H1 (cell line): ENCODE measurements around the gene PCDHA12. TPM values are rescaled to one million over a fixed set of nuclear protein-coding genes. Genes with fewer than 3 reads are reported as not detected.
"Not testable (repeated sequence)": the region's sequence is repeated elsewhere in the genome, so short reads cannot be mapped to it uniquely, and the experiment has no call there.

Source experiments
- CTCF ChIA-PET: fragments of 300-600 bp; sonication (Branson Sonifier 250); formaldehyde crosslinking; loops from one replicate; lab custom pipeline; 2021; ENCODE audit not compliant: partially characterized antibody; lab: Charles Lee
- POLR2A ChIA-PET: fragments of 300-600 bp; sonication (Branson Sonifier 250); formaldehyde crosslinking; loops from one replicate; lab custom pipeline; 2021; ENCODE audit warnings: inconsistent platforms; ENCODE audit not compliant: partially characterized antibody; lab: Charles Lee
- DNase-seq, 2 experiments: peaks; one replicate each; pipeline versions ENCODE4 v3.0.0 to v3.0.0-alpha.2; 2010 to 2022; ENCODE audit warnings: low spot score in 2 of 2, low read depth in 1 of 2, mixed read lengths in 1 of 2
- FAIRE-seq: peaks from 2 replicates; lab custom pipeline; 2011; peaks lifted over from hg19 to GRCh38; lab: Jason Lieb, UNC
- H2AFZ ChIP-seq: 2 replicates; pipeline ENCODE4 v1.8.1; 2012; ENCODE audit warnings: low read length, inconsistent platforms
- H2AK5ac ChIP-seq: 2 replicates; pipeline ENCODE4 v1.6.1; 2013; ENCODE audit warnings: low read depth, low read length
- H2BK120ac ChIP-seq: replicated peaks from 2 replicates; pipeline ENCODE3; 2013; ENCODE audit warnings: low read depth, low read length, inconsistent platforms
- H2BK12ac ChIP-seq: 2 replicates; pipeline ENCODE4 v1.6.1; 2013; ENCODE audit warnings: low read depth, low read length
- H2BK15ac ChIP-seq: 2 replicates; pipeline ENCODE4 v1.6.1; 2013; ENCODE audit warnings: low read length
- H2BK20ac ChIP-seq: 2 replicates; pipeline ENCODE4 v1.6.1; 2013; ENCODE audit warnings: low read length
- H2BK5ac ChIP-seq: 2 replicates; pipeline ENCODE4 v1.6.1; 2013; ENCODE audit warnings: low read depth, low read length
- H3K14ac ChIP-seq: 2 replicates; pipeline ENCODE4 v1.6.1; 2013; ENCODE audit warnings: inconsistent platforms; ENCODE audit not compliant: insufficient read length
- H3K18ac ChIP-seq: 2 replicates; pipeline ENCODE4 v1.6.1; 2013; ENCODE audit warnings: low read length; ENCODE audit errors: extremely low read depth
- H3K23ac ChIP-seq: 2 replicates; pipeline ENCODE4 v1.6.1; 2013; ENCODE audit warnings: inconsistent platforms; ENCODE audit not compliant: insufficient read length
- H3K23me2 ChIP-seq: 2 replicates; pipeline ENCODE4 v1.6.1; 2013; ENCODE audit warnings: low read depth, low read length
- H3K27ac ChIP-seq: 2 replicates; pipeline ENCODE4 v1.6.1; 2011; ENCODE audit warnings: low read depth, low read length, inconsistent platforms
- H3K27me3 ChIP-seq, 4 experiments: replicated peaks in 1 of 4; 1 replicate in 1 of 4; 2 replicates in 3 of 4; pipeline versions ENCODE4 v1.6.1 to v1.8.1; 2011 to 2013; ENCODE audit warnings: low read length in 3 of 4, mild to moderate bottlenecking in 3 of 4, inconsistent platforms in 2 of 4, mixed read lengths in 2 of 4, moderate library complexity in 1 of 4; ENCODE audit not compliant: control insufficient read depth in 3 of 4, insufficient read depth in 3 of 4; ENCODE audit errors: extremely low read depth in 1 of 4
- H3K36me3 ChIP-seq, 4 experiments: 2 replicates each; pipeline versions ENCODE4 v1.6.1 to v1.8.1; 2011 to 2013; ENCODE audit warnings: mild to moderate bottlenecking in 4 of 4, low read length in 3 of 4, moderate library complexity in 2 of 4, control low read depth in 1 of 4, inconsistent platforms in 1 of 4; ENCODE audit not compliant: insufficient read depth in 4 of 4, control insufficient read depth in 2 of 4
- H3K4ac ChIP-seq: replicated peaks from 2 replicates; pipeline ENCODE3; 2013; ENCODE audit warnings: low read length, low read depth, mixed read lengths, inconsistent platforms; ENCODE audit not compliant: insufficient read length
- H3K4me1 ChIP-seq, 4 experiments: replicated peaks in 1 of 4; 1 replicate in 1 of 4; 2 replicates in 3 of 4; pipeline versions ENCODE4 v1.6.1 to v1.8.1; 2011 to 2013; ENCODE audit warnings: low read length in 3 of 4, inconsistent platforms in 2 of 4, mixed read lengths in 1 of 4; ENCODE audit not compliant: insufficient read depth in 4 of 4, control insufficient read depth in 3 of 4
- H3K4me2 ChIP-seq, 2 experiments: 2 replicates each; pipeline versions ENCODE4 v1.6.1 to v1.8.1; 2011 to 2013; ENCODE audit warnings: low read depth in 2 of 2, low read length in 2 of 2, control low read depth in 1 of 2, inconsistent platforms in 1 of 2, mild to moderate bottlenecking in 1 of 2; ENCODE audit not compliant: insufficient read depth in 1 of 2
- H3K4me3 ChIP-seq, 4 experiments: fragments of 200-600, 300-600 bp in 1 of 4; sonication (generic), shearing (Covaris generic), sonication (Bioruptor Twin) in 1 of 4; 2 replicates each; pipeline versions ENCODE4 v1.5.1 to v1.8.1; 2011 to 2016; ENCODE audit warnings: low read length in 4 of 4, low read depth in 3 of 4, control low read depth in 2 of 4, inconsistent platforms in 2 of 4, mild to moderate bottlenecking in 2 of 4, mixed read lengths in 1 of 4, moderate library complexity in 1 of 4; ENCODE audit not compliant: insufficient read depth in 2 of 4; ENCODE audit errors: extremely low read depth in 1 of 4
- H3K56ac ChIP-seq: replicated peaks from 2 replicates; pipeline ENCODE3; 2013; ENCODE audit warnings: low read depth, mild to moderate bottlenecking, mixed read lengths, low read length, inconsistent platforms; ENCODE audit not compliant: insufficient read length
- H3K79me1 ChIP-seq: 2 replicates; pipeline ENCODE4 v1.6.1; 2013; ENCODE audit warnings: low read depth, low read length, control low read depth
- H3K79me2 ChIP-seq, 2 experiments: 2 replicates each; pipeline versions ENCODE4 v1.6.1 to v1.8.1; 2012 to 2013; ENCODE audit warnings: low read length in 2 of 2, mild to moderate bottlenecking in 2 of 2, inconsistent platforms in 1 of 2; ENCODE audit not compliant: insufficient read depth in 2 of 2, control insufficient read depth in 1 of 2
- H3K9ac ChIP-seq, 4 experiments: replicated peaks in 1 of 4; 1 replicate in 1 of 4; 2 replicates in 3 of 4; pipeline versions ENCODE4 v1.6.1 to v1.8.1; 2011 to 2013; ENCODE audit warnings: low read depth in 3 of 4, low read length in 3 of 4, control low read depth in 2 of 4, mild to moderate bottlenecking in 2 of 4, moderate library complexity in 2 of 4, inconsistent platforms in 1 of 4; ENCODE audit errors: extremely low read depth in 1 of 4
- H3K9me3 ChIP-seq, 2 experiments: 2 replicates each; pipeline versions ENCODE4 v1.6.1 to v1.8.1; 2012 to 2013; ENCODE audit warnings: mild to moderate bottlenecking in 2 of 2, moderate library complexity in 2 of 2, control low read depth in 1 of 2, inconsistent platforms in 1 of 2, low read depth in 1 of 2, low read length in 1 of 2, mixed read lengths in 1 of 2; ENCODE audit not compliant: insufficient read depth in 2 of 2
- H4K20me1 ChIP-seq, 2 experiments: replicated peaks in 1 of 2; 2 replicates each; pipeline versions ENCODE3 to v1.8.1; 2011 to 2013; ENCODE audit warnings: inconsistent platforms in 2 of 2, low read length in 2 of 2, mild to moderate bottlenecking in 1 of 2; ENCODE audit not compliant: insufficient read depth in 2 of 2, control insufficient read depth in 1 of 2
- H4K5ac ChIP-seq: 2 replicates; pipeline ENCODE4 v1.6.1; 2013; ENCODE audit warnings: low read length, low read depth, mixed read lengths, inconsistent platforms; ENCODE audit not compliant: insufficient read length
- H4K8ac ChIP-seq: 2 replicates; pipeline ENCODE4 v1.8.0; 2013; ENCODE audit warnings: mild to moderate bottlenecking, moderate library complexity, low read length, inconsistent platforms; ENCODE audit not compliant: insufficient read depth; ENCODE audit errors: extremely low read depth
- H4K91ac ChIP-seq: replicated peaks from 2 replicates; pipeline ENCODE3; 2013; ENCODE audit warnings: low read length, mixed read lengths, inconsistent platforms; ENCODE audit not compliant: insufficient read length
- WGBS, 2 experiments: shearing (Covaris generic) in 1 of 2; methylation state at CpG; one replicate each; pipeline versions ENCODE4 v1.1.6 to v1.1.7; 2013 to 2015; ENCODE audit warnings: low lambda C conversion rate in 2 of 2, mixed read lengths in 2 of 2, inconsistent platforms in 1 of 2, low coverage in 1 of 2, missing lambda C conversion rate in 1 of 2; ENCODE audit not compliant: insufficient replicate concordance in 2 of 2, insufficient coverage in 1 of 2, insufficient read length in 1 of 2; ENCODE audit errors: extremely low coverage in 1 of 2, missing lambda C conversion rate in 1 of 2; 5-methylcytosine and 5-hydroxymethylcytosine counted together
- polyA plus RNA-seq, 7 experiments: library from polyadenylated mRNA; depleted of rRNA in 3 of 7; stranded (reverse) in 5 of 7; unstranded in 2 of 7; fragments of >200 nt in 5 of 7; fragments of 200-250 nt in 2 of 7; gene quantifications; 1 replicate in 5 of 7; 2 replicates in 1 of 7; 4 replicates in 1 of 7; pipeline versions ENCODE4 v1.2.1 to v1.2.3, GENCODE V29; 2011 to 2013; ENCODE audit warnings: missing spikeins in 2 of 7, mixed read lengths in 2 of 7
- total RNA-seq: library from RNA; stranded (reverse); fragmentation: NEBNext Ultra II Directional; extraction: Animal tissue kit (Norgen Biotek cat#: 25700); gene quantifications from 2 replicates; pipeline ENCODE4 v1.2.1, GENCODE V29; 2021

The PCDHA12 gene
- total and polyA plus RNA-seq, 2 of the 8 experiments (the other 6 are each of a cell fraction or from before 2014, with no cell fraction given), result 4.2 to 9.3 TPM

- H3K9ac ChIP-seq, H3K9me3 ChIP-seq, H2AFZ ChIP-seq, H4K91ac ChIP-seq, H2BK15ac ChIP-seq, POLR2A ChIA-PET, H4K20me1 ChIP-seq, H2AK5ac ChIP-seq, H3K27ac ChIP-seq, H3K79me1 ChIP-seq, H3K18ac ChIP-seq, H3K23ac ChIP-seq, H3K4me2 ChIP-seq, H2BK5ac ChIP-seq, H2BK12ac ChIP-seq, H4K8ac ChIP-seq, H3K4me1 ChIP-seq, H3K14ac ChIP-seq, H3K23me2 ChIP-seq, H3K79me2 ChIP-seq, H2BK120ac ChIP-seq, H3K56ac ChIP-seq, H3K4ac ChIP-seq, DNase-seq, H3K27me3 ChIP-seq, H3K4me3 ChIP-seq, H4K5ac ChIP-seq, H2BK20ac ChIP-seq, FAIRE-seq: not testable (repeated sequence)
- CTCF ChIA-PET, result interaction anchor here (1.5 kb wide), 1 partner anchor 16 kb away, joined by 4 read pairs; the partner anchor contains the start of gene PCDHA7
- 97% methylated on average over 29 of the region's 101 CpGs; no CpG with 5 or more reads in 1 of the 2 experiments for WGBS, 2 experiments
- H3K36me3 ChIP-seq, result peaks cover 0 to 10% (median 0%) of the 10 kb centered on the region in 4 experiments; a peak in 1 of 8 replicates
These were observed 25.1 kb upstream of the PCDHA12 start for GRCh38 chr5:140849831-140850634.
